ENCODE data around the gene SSBP2.
"Not testable (repeated sequence)": the region's sequence is repeated elsewhere in the genome, so short reads cannot be mapped to it uniquely, and the experiment has no call there.

Gene SSBP2

DNA sequence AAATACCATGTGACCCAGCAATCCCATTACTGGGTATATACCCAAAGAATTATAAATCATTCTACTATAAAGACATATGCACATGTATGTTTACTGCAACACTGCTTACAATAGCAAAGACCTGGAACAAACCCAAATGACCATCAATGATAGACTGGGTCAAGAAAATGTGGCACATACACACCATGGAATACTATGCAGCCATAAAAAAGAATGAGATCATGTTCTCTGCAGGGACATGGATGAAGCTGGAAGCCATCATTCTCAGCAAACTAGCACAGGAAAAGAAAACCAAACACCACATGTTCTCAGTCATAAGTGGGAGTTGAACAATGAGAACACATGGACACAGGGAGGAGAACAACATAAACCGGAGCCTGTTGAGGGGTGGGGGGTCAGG, 90.3 kb downstream of the SSBP2 start:
- not testable (repeated sequence) for H3K4me1 Mint-ChIP-seq (ENCODE audit: low read depth in 2 of 2); ATAC-seq (replicated peaks); DNase-seq; H3K4me3 Mint-ChIP-seq; H3K9me3 Mint-ChIP-seq; H3K36me3 Mint-ChIP-seq (ENCODE audit: insufficient read depth); H3K27me3 Mint-ChIP-seq; H3K27ac Mint-ChIP-seq

DNA sequence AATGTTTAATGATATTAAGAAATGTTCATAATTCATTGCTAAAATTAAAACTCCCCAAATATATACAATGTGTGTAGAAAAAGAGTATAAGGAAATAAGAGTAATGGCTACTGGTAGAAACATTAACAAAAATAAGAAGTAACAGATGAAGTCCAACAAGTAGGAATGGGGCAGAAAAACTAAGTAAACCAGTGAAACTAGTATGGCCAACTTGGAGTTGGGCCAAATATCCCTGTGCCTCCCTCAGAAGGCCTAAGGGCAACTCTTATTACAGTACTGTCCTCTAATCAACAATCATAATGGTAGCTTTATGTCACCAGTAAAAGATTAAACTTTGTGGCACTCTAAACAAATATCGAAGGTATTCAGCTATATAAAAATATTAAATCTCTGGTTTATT, 93.5 kb downstream of the SSBP2 start:
- DNase-seq (no peak), ATAC-seq (replicated peaks) (no peak)

DNA sequence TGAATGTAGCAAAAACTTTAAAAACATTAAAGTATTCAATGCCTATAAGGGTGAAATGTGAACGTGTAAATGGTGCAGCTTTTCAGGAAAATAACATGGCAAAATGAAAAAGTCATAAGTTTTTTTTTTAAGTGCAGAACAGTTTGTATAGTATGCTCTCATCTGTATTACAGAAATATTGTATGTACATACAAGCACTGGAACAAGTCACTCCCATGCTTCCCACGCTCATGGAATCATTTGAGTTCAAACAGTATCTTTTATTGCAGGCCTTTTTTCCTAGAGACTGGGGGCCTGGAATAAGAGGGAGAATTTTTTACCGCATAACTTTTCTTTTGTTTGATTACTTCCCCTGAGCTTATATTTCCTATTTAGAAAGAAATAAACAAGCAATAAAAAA, 94.1 kb downstream of the SSBP2 start:
- ATAC-seq (replicated peaks) (no peak), DNase-seq (no peak)
- Mint-ChIP-seq H3K27ac (no peak overlapping the region), H3K36me3 (ENCODE audit: insufficient read depth) (no peaks in the 10 kb centered on the region), H3K4me1 (ENCODE audit: low read depth in 2 of 2) (peaks cover 5 to 9% of the 10 kb centered on the region in 2 donors), H3K9me3 (no peaks in the 10 kb centered on the region), H3K27me3 (no peaks in the 10 kb centered on the region), H3K4me3 (no peak overlapping the region)

More for the DNA sequence above, 93.5 kb downstream of the SSBP2 start:
- Mint-ChIP-seq H3K27me3 (no peaks in the 10 kb centered on the region), H3K27ac (no peak overlapping the region), H3K4me1 (ENCODE audit: low read depth in 2 of 2) (peaks cover 4 to 7% of the 10 kb centered on the region in 2 donors), H3K9me3 (no peaks in the 10 kb centered on the region), H3K36me3 (ENCODE audit: insufficient read depth) (no peaks in the 10 kb centered on the region), H3K4me3 (no peak overlapping the region)

DNA sequence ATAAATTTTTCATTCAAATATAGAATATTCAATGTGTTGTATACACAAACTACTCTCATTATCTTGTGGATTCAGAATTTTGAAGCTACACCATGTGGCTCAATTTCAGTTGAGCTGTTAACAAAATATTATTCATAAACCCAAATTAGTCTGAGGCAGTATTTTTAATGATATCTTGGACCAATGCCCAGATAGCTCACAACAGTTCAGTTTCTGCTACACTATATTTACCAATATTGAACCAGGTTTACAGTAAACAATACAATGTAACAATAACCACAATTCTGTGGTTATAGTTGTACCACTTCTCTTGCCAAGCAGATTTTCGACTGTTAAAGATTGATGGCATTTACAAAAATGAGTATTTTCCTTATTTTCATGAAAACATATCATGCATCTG, 99.9 kb downstream of the SSBP2 start:
- Mint-ChIP-seq H3K36me3 (ENCODE audit: insufficient read depth) (no peaks in the 10 kb centered on the region), H3K9me3 (no peaks in the 10 kb centered on the region), H3K27me3 (no peaks in the 10 kb centered on the region), H3K4me3 (no peak overlapping the region), H3K27ac (no peak overlapping the region), H3K4me1 (ENCODE audit: low read depth in 2 of 2) (peaks cover 6 to 8% of the 10 kb centered on the region in 2 donors)
- DNase-seq (no peak), ATAC-seq (replicated peaks) (no peak)

DNA sequence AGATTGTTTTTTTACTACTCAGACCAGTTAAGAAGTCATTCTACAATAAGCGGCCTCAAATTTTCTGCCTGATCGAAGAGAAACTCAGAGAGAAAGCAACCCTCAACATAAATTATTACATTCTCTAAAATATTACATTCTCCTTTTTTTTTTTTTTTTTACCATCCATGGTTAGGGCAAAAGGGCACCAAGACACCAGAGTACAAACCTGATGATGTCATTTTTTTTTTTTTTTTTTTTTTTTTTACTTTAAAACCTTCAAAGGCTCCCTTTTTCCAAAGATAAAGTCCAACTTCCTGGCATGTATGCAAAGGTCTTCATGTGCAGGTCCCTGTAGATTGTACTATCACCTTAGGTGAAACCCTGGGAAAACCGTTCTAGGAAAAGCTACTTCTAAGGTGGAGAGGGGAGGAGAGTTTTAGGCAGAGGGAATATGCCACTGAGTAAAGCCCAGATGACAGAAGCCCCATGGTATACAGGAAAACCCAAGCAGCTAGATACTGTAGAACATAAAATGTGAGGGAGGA, 104.4 kb downstream of the SSBP2 start:
- Mint-ChIP-seq H3K4me1 (ENCODE audit: low read depth in 2 of 2) (peaks cover 3% of the 10 kb centered on the region in 2 donors), H3K27ac (no peak overlapping the region), H3K36me3 (ENCODE audit: insufficient read depth) (no peaks in the 10 kb centered on the region), H3K9me3 (no peaks in the 10 kb centered on the region), H3K27me3 (no peaks in the 10 kb centered on the region), H3K4me3 (no peak overlapping the region)
- DNase-seq (no peak), ATAC-seq (replicated peaks) (no peak)

DNA sequence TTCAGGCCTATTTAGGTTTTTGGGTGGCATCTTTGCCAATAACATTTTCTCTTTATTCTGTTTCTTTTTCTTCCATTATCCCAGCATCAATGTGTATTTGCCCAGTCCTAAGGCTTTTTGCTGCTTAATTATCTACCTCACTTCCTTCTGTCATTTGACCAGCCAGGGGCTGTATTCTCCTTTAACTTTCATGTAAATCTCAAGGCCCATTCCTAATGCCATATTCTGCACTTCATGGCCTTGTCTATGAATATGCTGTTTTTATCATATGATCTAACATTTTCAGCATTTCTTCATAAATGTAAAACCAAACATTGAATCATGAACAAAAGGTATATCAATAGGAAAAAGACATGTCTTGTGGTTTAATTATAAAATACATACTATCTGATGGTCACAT, 108.7 kb downstream of the SSBP2 start:
- H3K27me3 Mint-ChIP-seq, result no peaks in the 10 kb centered on the region
- H3K4me3 Mint-ChIP-seq, result no peak overlapping the region
- H3K27ac Mint-ChIP-seq, result no peak overlapping the region
- ATAC-seq (replicated peaks), result no peak
- no peaks in the 10 kb centered on the region for H3K36me3 Mint-ChIP-seq (ENCODE audit: insufficient read depth)
- no peak for DNase-seq
- peaks cover 0 to 3% of the 10 kb centered on the region in 2 donors for H3K4me1 Mint-ChIP-seq (ENCODE audit: low read depth in 2 of 2)
- H3K9me3 Mint-ChIP-seq, result no peaks in the 10 kb centered on the region

DNA sequence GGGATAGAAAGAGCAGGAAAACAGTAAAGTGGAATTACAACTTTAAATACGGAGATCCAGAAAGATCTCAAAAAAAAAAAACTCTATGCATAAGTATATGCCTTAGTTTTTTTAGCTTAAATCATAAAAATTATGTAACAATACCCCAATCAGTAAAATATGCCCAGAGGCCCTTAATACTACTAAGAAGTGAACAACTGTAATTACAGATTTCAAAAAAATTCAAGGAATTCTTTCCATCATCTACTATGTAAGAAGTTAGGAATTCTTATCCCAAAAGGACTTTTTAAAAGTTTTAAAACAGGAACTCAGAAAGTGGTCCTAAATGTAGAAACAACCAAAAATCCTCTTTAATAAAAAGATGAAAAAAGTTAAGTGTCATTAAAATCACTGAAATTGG, 111.3 kb downstream of the SSBP2 start:
- H3K27me3 Mint-ChIP-seq, result no peaks in the 10 kb centered on the region
- H3K9me3 Mint-ChIP-seq, result no peaks in the 10 kb centered on the region
- ATAC-seq (replicated peaks) (no peak), DNase-seq (no peak)
- peaks cover 0 to 3% of the 10 kb centered on the region in 2 donors for H3K4me1 Mint-ChIP-seq (ENCODE audit: low read depth in 2 of 2)
- H3K36me3 Mint-ChIP-seq (ENCODE audit: insufficient read depth), result no peaks in the 10 kb centered on the region
- peak overlapping the region in 1 of 2 donors; percentile 62 for H3K27ac Mint-ChIP-seq
- no peak overlapping the region for H3K4me3 Mint-ChIP-seq

DNA sequence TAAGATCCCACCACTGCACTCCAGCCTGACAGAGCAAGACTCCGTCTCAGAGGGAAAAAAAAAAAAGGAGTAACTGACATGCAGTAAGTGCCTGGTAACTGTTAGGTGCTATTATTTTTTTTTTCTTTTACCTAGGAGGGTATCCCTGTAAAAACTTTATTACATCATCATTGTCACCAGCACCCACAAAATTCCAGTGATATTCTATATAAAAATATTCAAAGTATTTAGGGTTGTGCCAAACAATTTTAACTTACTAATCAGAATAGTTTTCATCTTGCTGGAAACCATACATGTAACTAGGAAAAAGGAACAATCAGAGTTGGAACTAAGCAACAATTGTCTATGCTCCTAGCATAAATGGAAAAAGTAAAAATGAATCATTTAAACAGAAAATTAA, 112.4 kb downstream of the SSBP2 start:
- no peak for ATAC-seq (replicated peaks)
- Mint-ChIP-seq H3K27ac (no peak overlapping the region), H3K27me3 (no peaks in the 10 kb centered on the region), H3K4me3 (no peak overlapping the region), H3K36me3 (ENCODE audit: insufficient read depth) (no peaks in the 10 kb centered on the region), H3K4me1 (ENCODE audit: low read depth in 2 of 2) (peaks cover 0 to 3% of the 10 kb centered on the region in 2 donors), H3K9me3 (no peaks in the 10 kb centered on the region)
- no peak for DNase-seq

DNA sequence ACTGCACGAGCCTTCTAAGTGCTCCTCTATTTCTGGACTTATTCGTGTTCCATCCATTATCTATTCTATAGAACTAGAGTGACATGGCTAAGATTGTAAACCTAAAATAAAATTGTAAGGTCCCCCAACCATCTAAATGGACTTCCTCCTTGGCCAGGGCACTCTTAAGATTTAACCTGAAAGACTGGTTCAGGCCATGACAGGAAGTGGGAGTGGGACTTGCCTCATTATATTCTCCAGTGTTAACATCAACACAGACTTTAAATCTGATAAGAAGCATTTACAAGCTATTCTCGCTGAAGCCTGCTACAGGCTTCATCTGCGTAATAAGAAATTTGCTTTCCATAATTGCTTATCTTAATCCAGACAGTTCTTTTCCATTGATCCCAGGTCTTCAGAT, 117.0 kb downstream of the SSBP2 start:
- no peak for ATAC-seq (replicated peaks)
- no peak overlapping the region for H3K27ac Mint-ChIP-seq
- H3K4me1 Mint-ChIP-seq (ENCODE audit: low read depth in 2 of 2), result no peaks in the 10 kb centered on the region
- H3K36me3 Mint-ChIP-seq (ENCODE audit: insufficient read depth), result peaks cover 1% of the 10 kb centered on the region
- H3K4me3 Mint-ChIP-seq, result no peak overlapping the region
- H3K9me3 Mint-ChIP-seq, result no peaks in the 10 kb centered on the region
- no peak for DNase-seq
- no peaks in the 10 kb centered on the region for H3K27me3 Mint-ChIP-seq

DNA sequence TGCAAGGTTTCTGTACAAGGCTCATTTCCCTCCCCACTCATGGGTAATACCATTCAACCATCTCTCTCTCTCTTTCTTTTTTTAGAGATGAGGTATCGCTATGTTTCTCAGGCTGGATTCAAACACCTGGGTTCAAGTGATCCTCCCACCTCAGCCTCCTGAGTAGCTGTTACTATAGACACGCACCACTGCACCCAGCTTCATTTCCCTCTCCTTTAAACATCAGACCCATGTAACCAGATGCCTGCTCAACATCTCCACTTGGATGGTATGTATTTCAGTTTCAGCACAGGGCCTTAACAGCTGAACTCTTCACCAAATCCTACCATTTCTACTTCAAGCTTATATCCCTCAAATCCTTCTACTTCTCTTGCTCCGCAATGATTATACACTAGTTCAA, 117.4 kb downstream of the SSBP2 start:
- Mint-ChIP-seq H3K36me3 (ENCODE audit: insufficient read depth) (peaks cover 3% of the 10 kb centered on the region), H3K4me3 (no peak overlapping the region), H3K27me3 (no peaks in the 10 kb centered on the region), H3K9me3 (no peaks in the 10 kb centered on the region), H3K4me1 (ENCODE audit: low read depth in 2 of 2) (no peaks in the 10 kb centered on the region), H3K27ac (no peak overlapping the region)
- DNase-seq (no peak), ATAC-seq (replicated peaks) (no peak)

DNA sequence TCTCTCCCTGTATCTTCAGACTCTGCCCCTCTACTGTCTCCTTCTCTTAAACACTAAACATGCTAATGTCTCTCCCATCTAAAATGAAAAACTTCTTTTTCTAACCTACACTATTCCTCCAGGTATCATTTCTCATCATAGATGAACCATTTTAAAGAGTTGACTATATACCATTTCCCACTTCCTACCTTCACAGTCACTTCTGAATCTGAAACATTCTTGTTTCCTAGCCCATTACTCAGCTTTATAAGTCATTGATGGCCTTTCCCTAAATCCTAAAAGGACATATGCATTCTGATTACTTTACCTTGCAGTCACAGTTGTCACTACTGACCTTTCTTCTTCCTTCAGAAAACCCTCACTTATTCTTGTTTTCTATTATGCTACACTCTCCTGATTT, 118.2 kb downstream of the SSBP2 start:
- no peak overlapping the region for H3K4me3 Mint-ChIP-seq
- H3K27me3 Mint-ChIP-seq, result no peaks in the 10 kb centered on the region
- peaks cover 3% of the 10 kb centered on the region for H3K36me3 Mint-ChIP-seq (ENCODE audit: insufficient read depth)
- DNase-seq (no peak), ATAC-seq (replicated peaks) (no peak)
- H3K27ac Mint-ChIP-seq, result no peak overlapping the region
- no peaks in the 10 kb centered on the region for H3K4me1 Mint-ChIP-seq (ENCODE audit: low read depth in 2 of 2)
- no peaks in the 10 kb centered on the region for H3K9me3 Mint-ChIP-seq

DNA sequence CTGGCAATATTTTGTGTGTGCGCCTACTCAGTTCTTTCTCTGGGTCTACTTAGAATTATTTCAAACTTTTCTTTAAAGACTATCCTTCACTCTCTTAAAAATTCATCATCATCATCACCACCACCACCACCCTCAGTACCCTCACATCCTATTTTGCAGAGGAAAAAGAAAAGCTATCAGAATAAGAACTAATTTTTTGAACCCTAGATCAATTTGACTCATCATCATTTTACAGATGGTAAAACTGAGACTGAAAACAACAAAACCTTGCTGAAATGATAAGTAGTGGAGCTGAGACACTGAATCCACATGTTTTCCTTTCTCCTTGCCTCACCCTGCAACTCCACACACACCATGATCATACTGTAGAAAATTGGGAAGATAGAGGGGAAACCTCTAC, 119.3 kb downstream of the SSBP2 start:
- H3K4me3 Mint-ChIP-seq, result no peak overlapping the region
- ATAC-seq (replicated peaks) (no peak), DNase-seq (no peak)
- H3K27ac Mint-ChIP-seq, result no peak overlapping the region
- H3K9me3 Mint-ChIP-seq, result no peaks in the 10 kb centered on the region
- peaks cover 3% of the 10 kb centered on the region for H3K36me3 Mint-ChIP-seq (ENCODE audit: insufficient read depth)
- no peaks in the 10 kb centered on the region for H3K27me3 Mint-ChIP-seq
- H3K4me1 Mint-ChIP-seq (ENCODE audit: low read depth in 2 of 2), result no peaks in the 10 kb centered on the region

DNA sequence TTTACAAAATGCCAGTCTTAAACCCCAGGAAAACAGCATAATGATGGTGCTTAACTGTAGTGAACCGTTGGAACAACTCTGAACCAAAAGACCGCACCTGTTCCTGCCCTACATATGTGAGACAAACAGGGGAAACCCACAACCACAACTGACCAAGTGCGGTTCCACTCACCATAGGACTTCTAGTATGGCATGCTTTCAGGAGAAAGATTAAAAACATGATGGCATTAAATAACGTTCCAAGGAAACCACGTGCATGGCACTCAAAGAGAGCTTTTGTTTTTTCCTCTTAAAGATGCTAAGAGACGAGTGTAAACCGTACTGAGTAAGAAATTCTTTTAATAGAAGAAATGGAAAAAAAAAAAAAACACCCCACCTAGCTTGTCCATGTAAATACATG, 119.8 kb downstream of the SSBP2 start:
- peak in 2 of 3 experiments; percentile 8 to 25 for DNase-seq
- peak overlapping the region in 1 of 2 donors; percentile 5 for H3K4me3 Mint-ChIP-seq

DNA sequence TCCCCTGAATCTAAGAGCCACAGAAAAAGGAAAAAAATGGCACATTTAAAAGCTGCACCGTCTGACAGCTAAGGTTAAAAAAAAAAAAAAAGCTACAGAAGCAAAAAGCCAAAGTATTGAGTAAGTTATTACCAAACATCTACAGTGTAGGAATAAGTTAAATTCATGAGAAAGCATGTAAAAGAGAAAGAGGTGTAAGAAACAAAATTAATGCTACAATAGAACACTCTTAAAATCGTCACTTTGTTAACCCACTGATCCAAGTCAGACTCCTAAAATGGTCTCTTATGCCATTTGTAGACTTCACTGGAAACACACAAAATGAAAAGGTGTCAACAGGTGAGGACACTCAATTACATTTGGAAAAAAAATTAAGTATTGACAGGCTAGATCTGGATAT, 120.2 kb downstream of the SSBP2 start:
- Mint-ChIP-seq H3K4me3 (no peak overlapping the region), H3K4me1 (ENCODE audit: low read depth in 2 of 2) (no peaks in the 10 kb centered on the region), H3K9me3 (no peaks in the 10 kb centered on the region), H3K27me3 (no peaks in the 10 kb centered on the region), H3K36me3 (ENCODE audit: insufficient read depth) (peaks cover 3% of the 10 kb centered on the region), H3K27ac (no peak overlapping the region)
- ATAC-seq (replicated peaks) (peak; percentile 22), DNase-seq (no peak)

More for the DNA sequence above, 119.8 kb downstream of the SSBP2 start:
- Mint-ChIP-seq H3K27ac (no peak overlapping the region), H3K9me3 (no peaks in the 10 kb centered on the region), H3K4me1 (ENCODE audit: low read depth in 2 of 2) (no peaks in the 10 kb centered on the region), H3K36me3 (ENCODE audit: insufficient read depth) (peaks cover 3% of the 10 kb centered on the region), H3K27me3 (no peaks in the 10 kb centered on the region)
- peak; percentile 96 for ATAC-seq (replicated peaks)

DNA sequence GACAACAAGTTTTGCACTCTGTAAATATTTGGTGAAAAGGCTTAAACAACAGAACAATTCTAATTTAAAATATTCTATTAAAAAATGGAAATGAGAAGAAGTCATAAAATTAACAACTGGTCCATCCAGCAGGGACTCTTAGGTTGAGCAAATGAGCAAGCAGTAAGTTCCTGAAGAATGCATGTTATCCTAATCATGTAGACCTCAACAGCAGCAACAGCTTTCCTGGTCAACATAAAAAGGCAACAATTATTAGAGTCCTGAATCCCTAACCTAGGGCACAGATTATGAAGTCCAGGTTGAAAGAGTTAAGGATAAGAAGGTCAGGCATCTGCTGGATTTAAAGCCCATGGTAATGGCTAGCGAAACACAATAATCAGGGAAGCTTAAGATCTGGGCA, 120.9 kb downstream of the SSBP2 start:
- no peak overlapping the region for H3K4me3 Mint-ChIP-seq
- DNase-seq (no peak), ATAC-seq (replicated peaks) (no peak)

More for the DNA sequence above, 120.9 kb downstream of the SSBP2 start:
- H3K9me3 Mint-ChIP-seq, result no peaks in the 10 kb centered on the region
- H3K27ac Mint-ChIP-seq, result no peak overlapping the region
- peaks cover 3% of the 10 kb centered on the region for H3K36me3 Mint-ChIP-seq (ENCODE audit: insufficient read depth)
- no peaks in the 10 kb centered on the region for H3K4me1 Mint-ChIP-seq (ENCODE audit: low read depth in 2 of 2)
- H3K27me3 Mint-ChIP-seq, result no peaks in the 10 kb centered on the region

Data from effector memory CD8-positive, alpha-beta T cell (primary cell).